GM21390 (cell line): ENCODE data around the gene MKNK2.
"Not testable (repeated sequence)": the region's sequence is repeated elsewhere in the genome, so short reads cannot be mapped to it uniquely, and the experiment has no call there.

Source experiments
- ATAC-seq: cut with Tn5 transposase; IDR thresholded peaks from one replicate; pipeline ENCODE4 v1.9.1; 2021; ENCODE audit not compliant: unreplicated experiment

MKNK2 gene

DNA sequence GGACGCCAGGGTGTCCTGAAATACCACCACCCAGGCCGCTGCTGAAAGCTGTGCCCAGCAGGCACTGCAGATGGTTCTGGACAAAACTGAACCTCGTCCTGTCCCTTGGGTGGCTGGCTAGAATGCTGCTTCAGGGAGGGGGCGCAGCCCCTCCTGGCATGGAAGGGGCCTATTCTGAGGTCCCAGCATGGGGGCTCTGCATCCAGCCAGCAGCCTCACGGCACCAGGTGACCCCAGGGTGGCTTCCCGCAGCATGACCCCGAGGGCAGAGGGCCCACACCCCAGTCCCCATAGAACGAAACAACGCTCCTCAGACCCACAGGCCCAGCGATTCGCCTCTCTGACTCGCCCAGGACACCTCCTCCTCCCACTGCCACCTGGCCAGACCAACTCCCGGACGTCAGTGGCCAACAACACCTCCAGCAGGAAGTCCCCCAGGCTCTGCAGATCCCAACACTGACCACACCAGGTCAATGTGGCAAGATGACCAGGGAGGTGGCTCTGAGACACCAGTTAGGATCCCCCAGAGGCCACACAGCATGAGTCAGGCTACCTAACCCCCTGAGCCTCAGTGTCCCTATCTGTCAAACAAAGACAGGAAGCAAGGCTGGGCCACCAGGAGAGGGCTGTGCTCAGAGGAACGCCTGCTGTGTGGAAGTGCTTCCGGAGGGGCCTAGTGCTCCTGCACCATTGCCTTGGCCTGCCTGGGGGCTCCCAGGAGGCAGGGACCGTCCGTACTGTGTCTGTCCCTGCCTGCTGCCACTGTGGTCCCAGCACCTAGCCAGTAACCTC, 6.1 kb downstream of the MKNK2 start:
- no peak for ATAC-seq

DNA sequence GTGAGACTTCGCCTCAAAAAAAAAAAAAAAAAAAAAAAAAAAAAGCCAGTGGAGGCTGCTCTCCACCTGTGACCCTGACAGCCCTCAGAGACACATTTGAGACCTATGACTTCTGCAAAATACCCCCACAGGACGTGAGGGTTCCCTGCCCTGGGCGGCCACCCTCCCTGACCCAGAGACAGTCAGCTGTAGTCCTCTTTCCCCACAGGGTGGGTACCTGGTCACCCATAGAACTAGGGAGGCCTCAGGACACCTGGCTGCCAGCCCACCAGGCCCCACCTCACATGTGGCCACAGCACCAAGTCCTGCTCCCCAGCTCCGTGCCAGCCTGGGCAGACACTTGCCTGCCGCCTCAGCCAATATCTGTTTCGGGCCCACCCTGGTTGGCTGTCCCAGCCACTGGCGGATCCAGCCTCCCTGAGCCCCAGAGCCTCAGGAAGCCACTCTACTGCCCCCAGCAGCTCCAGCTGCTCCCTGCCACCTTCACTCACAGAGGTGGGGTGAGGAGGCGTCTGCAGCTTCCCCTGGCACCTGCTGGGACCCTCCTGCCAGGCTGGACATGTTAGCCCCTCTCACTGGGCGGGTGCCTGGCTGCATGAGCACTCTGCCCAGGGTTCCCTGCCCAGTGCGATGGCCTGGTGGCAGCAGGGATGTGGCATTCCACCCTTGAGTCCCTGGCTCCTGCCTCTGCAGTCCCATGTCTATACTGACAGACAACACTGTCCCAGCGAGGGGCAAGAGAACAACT, 6.9 kb downstream of the MKNK2 start:
- ATAC-seq = no peak

DNA sequence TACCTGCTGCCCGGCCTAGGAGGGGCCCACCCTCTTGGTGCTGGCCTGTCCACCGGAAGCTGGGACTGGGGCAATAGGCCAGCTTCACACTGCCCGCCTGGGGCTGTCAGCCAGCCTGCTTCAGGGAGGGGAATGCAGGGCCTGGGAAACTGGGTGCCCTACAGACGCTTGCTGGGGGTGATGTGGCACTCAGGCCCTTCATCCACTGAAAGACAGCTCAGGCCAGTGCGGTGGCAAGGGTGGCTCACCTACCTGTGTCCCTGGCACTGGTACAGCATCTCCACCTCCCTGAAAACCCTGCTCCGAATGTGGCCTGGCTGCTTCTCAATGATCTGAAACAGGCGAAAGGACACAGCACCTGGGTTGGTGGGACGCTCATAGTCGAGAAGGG, 7.8 kb downstream of the MKNK2 start:
- ATAC-seq = no peak

- ATAC-seq = no peak
Observed at GRCh38 chr19:2042485-2043250, 8.4 kb downstream of the MKNK2 start.

DNA sequence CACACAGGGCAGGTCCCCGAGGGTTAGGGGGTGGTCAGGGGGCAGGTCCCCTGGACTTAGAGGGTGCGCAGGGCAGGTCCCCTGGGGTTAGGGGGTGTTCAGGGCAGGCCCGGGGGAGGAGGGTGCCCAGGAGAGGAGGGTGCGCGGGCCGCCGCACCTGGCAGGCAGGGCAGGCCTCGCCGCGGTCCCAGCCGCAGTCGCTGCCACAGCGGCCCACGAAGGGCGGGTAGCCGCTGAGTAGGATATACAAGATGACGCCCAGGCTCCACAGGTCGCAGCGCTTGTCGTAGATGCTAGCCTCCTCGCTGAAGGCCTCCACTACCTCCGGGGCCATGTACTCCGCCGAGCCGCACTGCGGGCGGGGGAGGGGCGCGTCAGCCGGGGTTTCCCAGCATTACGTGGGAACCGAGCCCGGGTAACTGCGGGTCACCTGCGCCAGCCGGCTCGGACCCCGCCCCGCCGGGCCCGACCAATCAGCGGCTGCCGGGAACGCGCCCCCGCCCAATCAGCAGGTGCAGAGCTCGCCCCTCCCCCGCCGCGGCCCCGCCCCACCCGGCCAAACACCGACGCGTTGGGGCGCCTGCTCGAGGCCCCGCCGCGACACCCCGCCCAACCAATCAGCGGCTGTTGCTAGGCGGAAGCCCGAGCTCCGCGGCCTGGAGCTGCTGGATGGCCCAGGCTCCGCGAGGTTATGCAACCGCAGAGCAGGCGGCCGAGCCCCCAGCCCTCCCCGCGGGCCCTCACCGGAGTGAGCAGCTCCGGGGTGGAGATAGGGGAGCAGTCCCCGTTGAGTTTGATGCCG, 9.2 kb downstream of the MKNK2 start:
- ATAC-seq = peak; percentile 62

DNA sequence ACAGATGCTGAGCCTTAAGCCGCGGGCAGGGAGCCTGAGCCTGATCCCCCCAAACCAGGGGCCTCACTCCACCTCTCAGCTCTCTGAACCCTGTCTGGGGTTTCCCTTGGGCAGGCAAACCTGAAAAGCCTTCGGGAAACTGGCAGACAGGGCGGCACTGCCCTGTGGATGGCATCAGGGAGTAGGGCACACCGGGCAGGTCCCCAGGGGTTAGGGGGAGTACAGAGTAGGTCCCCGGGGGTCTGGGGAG, 9.7 kb downstream of the MKNK2 start:
- no peak for ATAC-seq

GRCh38 chr19:2040647-2041432, 10.2 kb downstream of the MKNK2 start:
- ATAC-seq = no peak

DNA sequence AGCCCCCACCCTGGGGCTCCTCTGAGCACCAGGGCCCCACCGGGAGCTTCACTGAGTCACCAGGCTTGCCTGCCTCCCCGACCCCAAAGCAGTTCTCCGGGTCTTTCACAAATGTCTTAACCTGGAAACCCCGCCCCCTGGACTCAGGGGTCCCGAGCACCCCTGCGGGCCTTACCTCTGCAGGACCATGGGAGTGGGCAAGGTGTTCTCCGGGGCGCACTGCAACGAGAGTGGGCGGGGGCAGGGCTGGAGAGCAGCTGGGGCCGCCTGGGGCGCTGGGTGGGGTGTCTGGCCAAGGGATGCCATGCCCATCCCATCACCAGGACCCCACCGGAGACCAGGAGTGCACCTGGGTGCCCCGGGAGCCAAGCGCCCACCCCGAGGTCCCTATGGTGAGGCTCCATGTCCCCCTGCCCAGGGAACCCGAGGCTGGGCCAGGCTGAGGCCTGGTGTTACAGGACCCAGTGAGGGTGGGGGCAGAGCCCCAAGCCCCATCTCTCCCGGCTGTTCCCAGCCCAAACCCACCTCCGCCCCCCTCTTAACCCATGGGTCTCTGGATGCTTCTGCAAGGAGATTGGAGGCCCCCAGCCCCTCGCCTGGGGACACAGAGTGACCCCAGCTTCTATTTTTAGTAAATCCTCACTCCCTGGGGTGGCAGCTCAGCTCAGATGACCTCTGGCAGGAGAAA, 10.9 kb downstream of the MKNK2 start:
- ATAC-seq = no peak

DNA sequence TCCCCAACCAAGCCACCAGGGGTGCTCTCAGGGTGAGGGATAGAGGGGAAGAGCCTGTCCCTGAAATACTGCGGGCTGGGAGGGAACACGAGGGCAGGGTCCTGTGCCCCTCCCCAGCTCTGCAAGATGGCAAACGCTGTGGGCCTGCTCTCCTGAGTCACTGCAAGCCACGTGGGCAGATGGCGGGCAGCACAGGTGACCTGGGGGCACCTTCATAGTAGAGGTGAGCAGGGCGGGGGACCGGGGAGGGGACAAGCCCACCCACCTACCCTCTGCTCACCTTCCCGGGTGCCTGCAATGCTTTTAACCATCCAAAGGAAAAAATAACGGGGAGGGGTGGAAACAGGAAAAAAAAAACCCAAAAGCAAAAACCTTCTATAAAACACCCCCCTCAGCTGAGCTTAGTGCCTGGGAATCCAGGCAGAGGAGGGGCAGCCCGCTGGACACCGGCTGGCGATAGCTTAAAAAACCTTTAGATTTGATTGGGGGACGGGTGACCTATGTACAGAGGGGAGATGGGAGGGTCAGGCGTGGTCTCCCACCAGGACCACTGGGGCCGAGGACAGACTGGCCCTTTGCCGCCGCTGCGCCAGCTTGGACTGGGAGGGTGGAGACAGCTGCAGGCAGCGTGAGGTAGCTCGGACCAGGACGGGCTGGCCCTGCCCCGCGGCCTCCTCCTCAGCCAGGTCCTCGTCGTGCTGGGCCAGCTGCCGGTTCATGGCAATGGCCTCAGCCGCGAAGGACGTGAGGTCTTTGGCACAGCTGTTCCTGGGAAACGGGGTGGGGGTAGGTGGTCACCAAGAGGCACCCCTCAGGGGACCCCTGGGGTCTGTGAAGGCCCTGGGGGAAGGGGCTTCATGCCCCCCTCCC, 11.7 kb downstream of the MKNK2 start:
- ATAC-seq = no peak

DNA sequence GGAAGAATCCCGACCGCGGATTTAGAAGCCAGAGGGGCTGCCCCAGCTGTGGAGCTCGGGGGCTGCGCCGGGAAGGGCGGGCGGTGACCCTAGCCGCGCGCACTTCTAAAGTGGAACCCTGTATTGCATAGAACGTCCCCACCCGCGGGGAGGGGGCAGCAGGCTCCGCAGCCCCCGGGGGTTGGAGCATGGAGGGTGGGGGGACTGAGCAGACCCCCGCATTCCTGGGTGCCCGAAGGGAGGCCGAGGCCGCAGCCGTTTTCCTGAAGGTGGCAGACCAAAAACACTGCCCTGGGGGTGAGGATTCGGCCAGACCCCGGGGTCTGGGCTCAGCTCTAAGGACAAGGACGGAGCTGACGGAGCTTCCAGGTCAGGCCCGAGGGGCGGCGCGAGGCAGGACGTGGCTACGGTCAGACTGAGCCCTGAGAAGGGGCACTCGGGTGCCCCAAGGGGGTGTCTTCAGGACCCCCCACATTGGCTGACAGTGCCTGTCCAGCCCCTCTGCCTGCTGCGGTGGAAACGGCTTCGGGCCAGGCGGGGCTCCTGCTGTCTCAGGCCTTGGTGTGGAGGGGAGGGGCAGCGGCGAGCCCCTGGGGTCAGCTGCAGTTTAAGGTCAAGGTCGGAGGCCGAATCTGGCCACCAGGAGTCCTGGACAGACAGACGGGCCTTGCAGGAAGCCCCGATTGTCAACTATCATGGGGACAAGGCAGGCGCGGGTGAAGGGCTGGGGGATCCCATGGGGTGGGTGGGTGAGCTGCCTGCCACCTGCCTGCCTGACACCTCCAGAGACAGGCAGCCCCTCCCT, 12.6 kb downstream of the MKNK2 start:
- ATAC-seq = no peak

- no peak for ATAC-seq
Observed at GRCh38 chr19:2037651-2038255, 13.3 kb downstream of the MKNK2 start.

DNA sequence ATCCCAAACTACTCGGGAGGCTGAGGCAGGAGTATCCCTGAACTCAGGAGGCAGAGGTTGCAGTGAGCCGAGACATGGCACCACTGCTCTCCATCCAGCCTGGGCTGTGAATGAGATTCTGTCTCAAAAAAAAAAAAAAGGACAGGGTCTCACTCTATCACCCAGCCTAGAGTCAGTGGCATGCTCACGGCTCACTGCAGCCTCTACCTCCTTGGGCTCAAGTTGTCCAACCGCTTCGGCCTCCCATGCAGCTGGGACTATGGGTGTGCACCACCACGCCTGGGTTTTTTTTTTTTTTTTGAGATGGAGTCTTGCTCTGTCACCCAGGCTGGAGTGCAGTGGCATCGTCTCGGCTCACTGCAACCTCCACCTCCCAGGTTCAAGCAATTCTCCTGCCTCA, 14.6 kb downstream of the MKNK2 start:
- ATAC-seq = no peak

DNA sequence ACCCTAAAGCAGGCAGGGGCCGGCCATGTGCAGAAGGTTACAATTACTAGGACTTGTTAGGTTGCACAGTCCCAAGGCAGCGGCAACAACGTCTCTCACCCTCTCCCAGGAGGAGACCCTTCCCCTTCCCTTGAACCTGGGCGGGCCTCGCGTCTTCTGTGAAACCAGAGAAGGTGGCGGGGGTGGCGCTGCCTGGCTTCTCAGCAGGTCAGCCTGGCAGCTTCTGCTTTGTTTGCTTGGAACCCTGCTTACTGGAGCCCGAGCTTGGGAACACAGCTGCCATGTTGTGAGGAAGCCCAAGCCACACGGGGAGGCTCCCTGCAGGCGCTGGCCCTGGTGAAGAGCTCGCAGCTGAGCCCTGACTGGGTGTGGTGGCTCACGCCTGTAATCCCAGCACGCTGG, 15.5 kb downstream of the MKNK2 start:
- no peak for ATAC-seq

DNA sequence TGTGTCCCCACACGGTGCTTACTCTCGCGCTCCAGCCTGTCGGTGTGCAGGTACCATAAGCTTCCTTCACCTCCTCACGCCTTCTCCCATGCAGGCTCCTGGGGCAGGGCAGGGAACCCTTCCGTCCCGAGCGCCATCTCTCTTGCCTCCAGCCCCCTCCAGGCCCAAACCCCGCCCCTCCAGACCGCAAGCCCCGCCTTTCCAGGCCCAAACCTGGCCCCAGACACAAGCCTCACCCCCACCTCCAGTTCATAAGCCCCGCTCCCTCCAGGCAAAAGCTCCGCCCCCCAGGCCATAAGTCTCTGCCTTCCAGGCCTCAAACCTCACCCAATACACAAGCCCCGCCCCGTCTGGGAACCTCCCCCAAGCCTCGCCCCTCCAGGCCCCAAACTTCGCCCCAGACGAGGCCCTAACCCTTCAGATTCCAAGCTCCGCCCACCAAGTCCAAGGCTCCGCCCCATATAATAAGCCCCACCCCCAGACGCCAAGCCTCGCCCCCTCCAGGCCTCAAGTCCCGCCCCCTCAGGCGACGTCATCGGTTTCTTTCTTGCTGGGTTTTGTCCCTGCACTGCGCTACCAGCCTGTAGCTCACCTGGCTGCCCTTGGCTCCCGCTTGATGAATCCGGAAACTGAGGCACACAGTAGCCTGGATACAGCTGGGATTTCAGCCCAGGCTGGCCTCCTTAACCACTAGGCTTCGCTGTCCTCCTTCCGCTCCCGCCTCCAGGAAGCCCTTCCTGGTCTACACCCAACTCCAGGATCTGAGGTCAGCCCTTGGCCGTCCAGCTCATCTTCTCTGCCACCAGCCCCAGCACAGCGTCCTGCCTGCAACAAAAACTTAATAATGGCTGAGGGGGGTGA, 16.1 kb downstream of the MKNK2 start:
- no peak for ATAC-seq

GRCh38 chr19:2034253-2034652, 16.8 kb downstream of the MKNK2 start:
- ATAC-seq = not testable (repeated sequence)

DNA sequence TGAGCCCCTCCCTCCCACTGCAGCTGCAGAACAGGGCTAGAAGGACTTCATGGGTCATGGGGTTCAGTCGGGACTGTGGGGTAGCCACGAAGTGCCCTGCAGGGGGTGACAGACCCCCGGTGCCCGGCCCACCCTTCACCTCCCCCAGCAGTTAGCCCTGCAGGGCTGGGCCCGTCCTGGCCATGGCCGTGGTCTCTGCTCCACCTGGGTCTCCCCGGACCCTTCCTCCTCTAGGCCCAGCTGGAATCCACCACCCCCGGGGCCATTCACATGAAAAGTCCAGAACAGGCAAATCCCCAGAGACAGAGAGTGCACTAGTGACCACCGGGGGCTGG, 17.3 kb downstream of the MKNK2 start:
- ATAC-seq = no peak
